ENCODE results near the gene IER3. TPM values are rescaled to one million over a fixed set of nuclear protein-coding genes. Genes with fewer than 3 reads are reported as not detected.

IER3 gene
- total and polyA plus RNA-seq, 4 donors, result 1.3 to 8.1 (median 6.7) TPM

DNA sequence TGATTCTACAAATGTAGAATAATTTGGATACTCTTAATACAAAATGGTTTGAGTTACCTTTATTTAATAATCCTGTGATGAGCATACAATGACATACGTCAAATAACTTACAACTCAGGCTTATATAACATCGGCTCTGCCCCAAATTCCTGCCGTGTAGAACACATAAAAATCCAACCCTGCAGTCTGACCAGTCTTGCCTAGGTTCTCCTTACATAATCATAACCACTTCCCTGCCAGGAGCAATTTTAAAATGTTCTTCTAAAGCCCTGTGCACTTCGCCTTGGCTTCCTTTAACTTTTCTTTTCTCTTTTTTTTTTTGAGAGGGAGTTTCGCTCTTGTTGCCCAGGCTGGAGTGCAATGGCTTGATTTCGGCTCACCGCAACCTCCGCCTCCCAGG, 16.2 kb upstream of the IER3 start:
- TF ChIP-seq HNF4G (IDR thresholded peaks at IDR 0.05) (no peak), NR2F2 (IDR thresholded peaks at IDR 0.05) (no peak)
- TF ChIP-seq, protein P1, sequence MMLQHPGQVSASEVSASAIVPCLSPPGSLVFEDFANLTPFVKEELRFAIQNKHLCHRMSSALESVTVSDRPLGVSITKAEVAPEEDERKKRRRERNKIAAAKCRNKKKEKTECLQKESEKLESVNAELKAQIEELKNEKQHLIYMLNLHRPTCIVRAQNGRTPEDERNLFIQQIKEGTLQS (IDR thresholded peaks at IDR 0.05), result no peak
- no peaks in the 10 kb centered on the region for H3K27me3 ChIP-seq (ENCODE audit: control insufficient read depth in 4 of 4, insufficient read depth in 4 of 4, low read length in 3 of 4)
- H3K4me1 ChIP-seq (ENCODE audit: control insufficient read depth in 4 of 4, insufficient read depth in 4 of 4, low read length in 3 of 4), result peaks cover 2 to 14% (median 9%) of the 10 kb centered on the region in 4 donors
- H3K36me3 ChIP-seq (ENCODE audit: control insufficient read depth in 4 of 4, insufficient read depth in 3 of 4, low read depth in 1 of 4, low read length in 3 of 4), result no peaks in the 10 kb centered on the region
- no peak overlapping the region for H3K27ac ChIP-seq (ENCODE audit: low read depth in 1 of 2, low read length in 2 of 2)
- DNase-seq (ENCODE audit: low spot score), result no peak
- no peak overlapping the region for H3K4me3 ChIP-seq (ENCODE audit: low read depth in 1 of 3, low read length in 3 of 3)
- no peak overlapping the region for H3K9ac ChIP-seq (ENCODE audit: low read depth in 1 of 2, low read length in 2 of 2)
- 88% methylated on average over 8 of the region's 8 CpGs for WGBS
- H3K9me3 ChIP-seq (ENCODE audit: control insufficient read depth in 4 of 4, low read length in 3 of 4), result no peaks in the 10 kb centered on the region

DNA sequence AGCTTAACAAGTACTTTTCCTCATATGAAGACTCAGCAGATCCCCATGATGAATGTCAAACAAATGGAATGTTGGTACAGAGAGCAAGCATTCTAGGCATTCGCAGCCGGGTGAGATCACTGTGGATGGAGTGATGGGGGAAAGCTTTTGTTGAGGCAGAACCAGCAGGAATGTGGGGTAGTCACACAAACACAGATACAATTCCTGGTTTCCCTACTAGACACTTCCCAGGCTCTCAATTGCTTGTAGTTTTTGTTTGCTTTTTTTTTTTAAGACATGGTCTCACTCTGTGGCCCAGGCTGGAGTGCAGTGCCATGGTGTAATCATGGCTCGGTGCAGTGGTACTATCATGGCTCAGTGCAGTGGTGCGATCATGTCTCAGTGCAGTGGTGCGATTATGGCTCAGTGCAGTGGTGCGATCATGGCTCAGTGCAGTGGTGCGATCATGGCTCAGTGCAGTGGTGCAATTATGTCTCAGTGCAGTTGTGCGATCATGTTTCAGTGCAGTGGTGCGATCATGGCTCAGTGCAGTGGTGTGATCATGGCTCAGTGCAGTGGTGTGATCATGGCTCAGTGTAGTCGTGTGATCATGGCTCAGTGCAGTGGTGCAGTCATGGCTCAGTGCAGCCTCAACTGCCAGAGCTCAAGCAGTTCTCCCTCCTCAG, 15.4 kb upstream of the IER3 start:
- Histone ChIP-seq H3K36me3 (ENCODE audit: control insufficient read depth in 4 of 4, insufficient read depth in 3 of 4, low read depth in 1 of 4, low read length in 3 of 4) (no peaks in the 10 kb centered on the region), H3K4me1 (ENCODE audit: control insufficient read depth in 4 of 4, insufficient read depth in 4 of 4, low read length in 3 of 4) (peaks cover 2 to 14% (median 9%) of the 10 kb centered on the region in 4 donors), H3K27ac (ENCODE audit: low read depth in 1 of 2, low read length in 2 of 2) (no peak overlapping the region), H3K4me3 (ENCODE audit: low read depth in 1 of 3, low read length in 3 of 3) (no peak overlapping the region), H3K9me3 (ENCODE audit: control insufficient read depth in 4 of 4, low read length in 3 of 4) (no peaks in the 10 kb centered on the region), H3K27me3 (ENCODE audit: control insufficient read depth in 4 of 4, insufficient read depth in 4 of 4, low read length in 3 of 4) (no peaks in the 10 kb centered on the region), H3K9ac (ENCODE audit: low read depth in 1 of 2, low read length in 2 of 2) (no peak overlapping the region)
- 96% methylated on average over 10 of the region's 10 CpGs for WGBS
- TF ChIP-seq TAF1 (conservative IDR thresholded peaks at IDR 0.05) (no peak), JUND (IDR thresholded peaks at IDR 0.05) (no peak), NR2F2 (IDR thresholded peaks at IDR 0.05) (no peak), YY1 (IDR thresholded peaks at IDR 0.05) (no peak), RXRA (IDR thresholded peaks at IDR 0.05) (no peak)
- TF ChIP-seq, protein P2, sequence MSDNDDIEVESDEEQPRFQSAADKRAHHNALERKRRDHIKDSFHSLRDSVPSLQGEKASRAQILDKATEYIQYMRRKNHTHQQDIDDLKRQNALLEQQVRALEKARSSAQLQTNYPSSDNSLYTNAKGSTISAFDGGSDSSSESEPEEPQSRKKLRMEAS (IDR thresholded peaks at IDR 0.05), result no peak
- TF ChIP-seq, protein P1 (IDR thresholded peaks at IDR 0.05), result no peak
- TF ChIP-seq, protein P3, sequence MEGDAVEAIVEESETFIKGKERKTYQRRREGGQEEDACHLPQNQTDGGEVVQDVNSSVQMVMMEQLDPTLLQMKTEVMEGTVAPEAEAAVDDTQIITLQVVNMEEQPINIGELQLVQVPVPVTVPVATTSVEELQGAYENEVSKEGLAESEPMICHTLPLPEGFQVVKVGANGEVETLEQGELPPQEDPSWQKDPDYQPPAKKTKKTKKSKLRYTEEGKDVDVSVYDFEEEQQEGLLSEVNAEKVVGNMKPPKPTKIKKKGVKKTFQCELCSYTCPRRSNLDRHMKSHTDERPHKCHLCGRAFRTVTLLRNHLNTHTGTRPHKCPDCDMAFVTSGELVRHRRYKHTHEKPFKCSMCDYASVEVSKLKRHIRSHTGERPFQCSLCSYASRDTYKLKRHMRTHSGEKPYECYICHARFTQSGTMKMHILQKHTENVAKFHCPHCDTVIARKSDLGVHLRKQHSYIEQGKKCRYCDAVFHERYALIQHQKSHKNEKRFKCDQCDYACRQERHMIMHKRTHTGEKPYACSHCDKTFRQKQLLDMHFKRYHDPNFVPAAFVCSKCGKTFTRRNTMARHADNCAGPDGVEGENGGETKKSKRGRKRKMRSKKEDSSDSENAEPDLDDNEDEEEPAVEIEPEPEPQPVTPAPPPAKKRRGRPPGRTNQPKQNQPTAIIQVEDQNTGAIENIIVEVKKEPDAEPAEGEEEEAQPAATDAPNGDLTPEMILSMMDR (IDR thresholded peaks at IDR 0.05; ENCODE audit: low read depth, low read length, missing input control), result no peak
- TF ChIP-seq, protein P4, sequence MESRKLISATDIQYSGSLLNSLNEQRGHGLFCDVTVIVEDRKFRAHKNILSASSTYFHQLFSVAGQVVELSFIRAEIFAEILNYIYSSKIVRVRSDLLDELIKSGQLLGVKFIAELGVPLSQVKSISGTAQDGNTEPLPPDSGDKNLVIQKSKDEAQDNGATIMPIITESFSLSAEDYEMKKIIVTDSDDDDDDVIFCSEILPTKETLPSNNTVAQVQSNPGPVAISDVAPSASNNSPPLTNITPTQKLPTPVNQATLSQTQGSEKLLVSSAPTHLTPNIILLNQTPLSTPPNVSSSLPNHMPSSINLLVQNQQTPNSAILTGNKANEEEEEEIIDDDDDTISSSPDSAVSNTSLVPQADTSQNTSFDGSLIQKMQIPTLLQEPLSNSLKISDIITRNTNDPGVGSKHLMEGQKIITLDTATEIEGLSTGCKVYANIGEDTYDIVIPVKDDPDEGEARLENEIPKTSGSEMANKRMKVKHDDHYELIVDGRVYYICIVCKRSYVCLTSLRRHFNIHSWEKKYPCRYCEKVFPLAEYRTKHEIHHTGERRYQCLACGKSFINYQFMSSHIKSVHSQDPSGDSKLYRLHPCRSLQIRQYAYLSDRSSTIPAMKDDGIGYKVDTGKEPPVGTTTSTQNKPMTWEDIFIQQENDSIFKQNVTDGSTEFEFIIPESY (IDR thresholded peaks at IDR 0.05), result no peak
- DNase-seq (ENCODE audit: low spot score), result no peak

DNA sequence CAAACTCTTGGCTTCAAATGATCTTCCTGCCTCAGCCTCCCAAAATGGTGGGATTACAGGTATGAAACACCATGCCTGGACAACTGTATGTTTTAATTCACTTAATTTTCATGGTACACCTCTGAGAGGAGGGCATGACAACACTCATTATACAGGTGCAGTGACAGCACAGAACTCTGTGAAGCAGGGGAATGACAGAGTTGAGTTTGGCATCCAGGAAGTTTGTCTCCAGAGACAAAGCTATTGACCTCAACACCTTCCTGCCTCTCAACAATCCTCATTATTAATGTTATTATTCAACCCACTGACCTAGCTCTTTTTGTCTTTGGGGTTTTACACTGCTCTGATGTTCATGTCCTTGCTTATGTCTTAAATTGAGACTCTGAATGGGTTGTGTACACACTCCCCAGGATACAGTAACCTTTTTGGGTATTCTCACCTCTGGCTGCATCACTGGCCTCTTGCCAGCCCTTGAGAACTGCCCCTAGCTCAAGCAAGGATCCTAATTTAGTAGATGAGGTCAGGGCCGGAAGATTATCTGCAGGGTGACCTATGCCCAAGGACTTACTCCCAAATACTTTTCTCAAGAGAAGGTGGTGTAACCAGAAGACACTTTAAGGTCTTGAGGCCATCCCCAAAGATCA, 13.0 kb upstream of the IER3 start:
- no peaks in the 10 kb centered on the region for H3K36me3 ChIP-seq (ENCODE audit: control insufficient read depth in 4 of 4, insufficient read depth in 3 of 4, low read depth in 1 of 4, low read length in 3 of 4)
- TF ChIP-seq YY1 (IDR thresholded peaks at IDR 0.05) (no peak), NR2F2 (IDR thresholded peaks at IDR 0.05) (no peak), EGR1 (IDR thresholded peaks at IDR 0.05; ENCODE audit: low read depth in 2 of 2) (no peak), GABPA (IDR thresholded peaks at IDR 0.05 in 1 of 2, conservative IDR thresholded peaks at IDR 0.05 in 1 of 2) (no peak), TAF1 (conservative IDR thresholded peaks at IDR 0.05) (no peak), HNF4A (conservative IDR thresholded peaks at IDR 0.05) (no peak), HNF4G (IDR thresholded peaks at IDR 0.05) (no peak), SP1 (IDR thresholded peaks at IDR 0.05) (no peak), JUND (IDR thresholded peaks at IDR 0.05) (no peak), FOXA1 (IDR thresholded peaks at IDR 0.05) (no peak), RAD21 (IDR thresholded peaks at IDR 0.05) (no peak), FOXA2 (IDR thresholded peaks at IDR 0.05) (no peak)
- TF ChIP-seq, protein P4 (IDR thresholded peaks at IDR 0.05), result no peak
- TF ChIP-seq, protein P2 (IDR thresholded peaks at IDR 0.05), result no peak

More for the DNA sequence above, 13.0 kb upstream of the IER3 start:
- Histone ChIP-seq H3K27ac (ENCODE audit: low read depth in 1 of 2, low read length in 2 of 2) (no peak overlapping the region), H3K27me3 (ENCODE audit: control insufficient read depth in 4 of 4, insufficient read depth in 4 of 4, low read length in 3 of 4) (no peaks in the 10 kb centered on the region), H3K9ac (ENCODE audit: low read depth in 1 of 2, low read length in 2 of 2) (no peak overlapping the region), H3K9me3 (ENCODE audit: control insufficient read depth in 4 of 4, low read length in 3 of 4) (no peaks in the 10 kb centered on the region), H3K4me1 (ENCODE audit: control insufficient read depth in 4 of 4, insufficient read depth in 4 of 4, low read length in 3 of 4) (no peaks in the 10 kb centered on the region), H3K4me3 (ENCODE audit: low read depth in 1 of 3, low read length in 3 of 3) (no peak overlapping the region)
- WGBS, result 98% methylated on average over 1 of the region's 1 CpG
- DNase-seq (ENCODE audit: low spot score), result no peak

All from liver (tissue), 9 donors.